HG03139 (cell line): ENCODE data around the gene PLAC1.

Experiments
- ATAC-seq: cut with Tn5 transposase; IDR thresholded peaks from one replicate; pipeline ENCODE4 v1.9.1; 2021; ENCODE audit not compliant: unreplicated experiment

PLAC1 gene

GRCh38 chrX:134591502-134591901, 66.8 kb downstream of the PLAC1 start:
- ATAC-seq = no peak

DNA sequence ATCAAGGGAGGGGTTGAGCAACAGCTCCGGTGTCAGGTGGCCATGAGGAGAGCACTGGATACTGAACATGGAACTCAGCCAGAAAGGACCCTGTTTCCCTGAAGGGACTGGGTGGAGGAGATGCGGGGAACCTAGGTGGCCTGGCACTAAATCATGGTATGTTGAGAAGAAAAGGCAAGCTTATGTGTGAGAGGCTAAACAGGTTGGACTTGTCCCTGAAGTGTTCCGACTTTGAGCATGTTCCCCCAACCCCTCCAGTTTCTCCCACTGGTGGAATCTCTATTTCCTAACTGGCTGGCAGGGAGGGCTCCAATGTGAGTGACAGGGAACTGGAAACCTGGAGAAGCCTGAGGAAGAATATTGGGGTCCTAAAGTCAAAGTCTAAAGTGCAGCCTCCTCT, 69.5 kb downstream of the PLAC1 start:
- ATAC-seq = no peak

GRCh38 chrX:134580907-134581306, 77.4 kb downstream of the PLAC1 start:
- ATAC-seq = no peak

DNA sequence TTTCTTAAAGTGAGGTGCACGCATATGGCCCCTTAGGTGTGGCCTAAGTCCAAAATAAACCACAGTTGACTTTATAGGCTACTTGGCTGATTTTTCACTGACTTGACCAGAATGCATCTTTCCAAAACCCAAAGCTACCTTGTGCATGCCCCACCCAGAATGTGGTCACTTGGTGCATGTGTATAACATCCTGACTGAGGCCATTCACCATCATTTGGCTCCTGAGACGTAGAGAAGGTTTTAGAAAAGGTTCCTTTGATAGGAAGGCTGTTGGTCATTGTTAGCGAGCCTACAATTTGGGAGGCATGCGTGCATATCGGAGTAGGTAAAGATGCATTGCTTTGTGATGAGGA, 84.6 kb downstream of the PLAC1 start:
- ATAC-seq = no peak

DNA sequence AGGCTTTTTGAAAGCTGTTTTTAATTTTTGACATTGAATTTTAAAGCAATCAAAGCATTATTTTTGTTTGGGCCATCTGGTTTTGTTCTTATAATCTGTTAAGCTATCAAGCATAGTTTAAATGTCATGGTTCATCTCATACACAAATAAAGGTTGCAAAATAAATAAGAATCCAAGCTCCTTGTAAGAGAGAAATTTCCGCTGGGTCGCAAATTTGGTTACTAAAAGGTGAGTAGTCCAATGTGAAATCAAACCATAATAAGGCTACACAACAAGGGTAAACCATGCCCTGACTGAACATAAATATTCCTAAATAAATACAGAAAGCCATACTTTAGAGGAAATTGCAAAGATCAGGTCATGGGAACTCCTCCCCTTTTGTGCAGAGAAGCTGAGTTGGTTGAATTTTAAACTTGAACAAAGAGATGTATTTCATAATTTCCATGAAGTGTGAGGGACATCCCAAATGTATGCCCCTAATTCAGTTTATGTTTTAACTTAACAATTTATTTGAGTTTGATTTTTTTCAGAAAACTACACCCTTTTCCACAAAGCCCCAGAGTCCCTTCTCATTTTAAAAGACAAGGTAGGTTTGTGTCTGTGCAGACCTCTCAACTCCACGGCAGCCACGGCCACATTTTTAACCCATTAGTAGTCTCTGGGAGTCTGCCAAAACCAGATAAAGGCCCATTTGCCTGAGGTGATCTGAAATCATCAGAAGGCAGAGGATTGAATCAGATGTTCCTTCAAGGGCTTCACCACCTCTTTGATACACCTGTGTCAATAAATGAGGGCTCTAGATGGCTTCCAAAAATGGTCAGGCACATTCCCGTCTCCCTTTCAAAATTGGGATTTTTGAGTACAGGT, 85.2 kb downstream of the PLAC1 start:
- no peak for ATAC-seq

DNA sequence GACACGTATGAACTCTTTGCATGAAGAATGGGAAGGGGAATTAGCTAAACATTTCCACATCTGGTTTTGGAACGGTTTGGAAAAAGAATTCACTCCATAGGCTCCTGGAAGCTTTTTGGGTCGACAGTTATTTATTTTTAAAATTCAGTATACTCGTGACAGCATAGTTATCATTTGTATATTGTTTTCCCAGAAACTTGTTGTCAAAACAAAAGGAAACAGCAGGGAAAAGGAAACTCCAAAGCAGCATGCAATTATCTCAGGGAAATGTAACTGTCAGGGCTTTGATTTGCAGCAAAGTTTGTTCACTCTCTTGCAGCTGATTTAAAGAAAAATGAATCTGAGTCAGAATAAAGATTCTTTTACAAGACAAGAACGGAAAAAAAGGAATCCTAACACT, 86.5 kb downstream of the PLAC1 start:
- ATAC-seq = no peak

- ATAC-seq = no peak
Observed at GRCh38 chrX:134570899-134571298, 87.4 kb downstream of the PLAC1 start.

DNA sequence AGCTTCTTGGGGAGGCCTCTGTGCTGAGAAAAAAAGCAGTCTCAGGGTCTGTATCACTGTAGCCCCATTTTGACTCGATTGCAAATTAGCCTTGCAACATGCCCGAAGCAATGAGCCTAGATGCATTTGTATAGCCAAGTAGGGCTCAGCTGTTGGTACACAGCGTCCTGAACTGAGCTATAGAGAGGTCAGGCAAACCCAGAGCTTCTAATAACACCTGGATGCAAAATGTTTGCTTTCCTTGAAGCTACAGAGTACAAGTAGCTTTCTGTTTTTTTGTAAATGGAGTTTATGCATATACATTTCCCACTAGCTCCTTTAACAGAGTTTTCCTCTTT, 87.8 kb downstream of the PLAC1 start:
- ATAC-seq = no peak

DNA sequence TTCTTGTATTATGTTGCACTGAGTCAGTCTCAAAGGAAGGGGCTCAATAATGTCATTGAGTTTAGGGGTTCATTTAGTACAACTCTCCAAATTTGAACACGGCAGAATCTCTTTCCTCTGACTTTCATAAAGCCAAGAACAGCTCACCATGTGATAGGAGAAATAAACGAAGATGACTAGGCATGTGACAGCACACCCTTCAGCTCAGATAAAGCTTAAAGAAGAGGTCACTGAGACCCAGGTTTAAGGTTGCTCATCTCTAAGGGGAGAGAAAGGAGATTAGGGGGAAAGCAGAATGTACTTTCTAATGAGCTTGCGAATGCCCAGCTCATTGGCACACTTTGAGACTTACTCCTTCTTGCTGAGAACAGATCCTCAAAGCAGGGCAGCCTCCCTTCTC, 89.0 kb downstream of the PLAC1 start:
- no peak for ATAC-seq

- ATAC-seq = no peak
Observed at GRCh38 chrX:134568285-134569016, 89.8 kb downstream of the PLAC1 start.

DNA sequence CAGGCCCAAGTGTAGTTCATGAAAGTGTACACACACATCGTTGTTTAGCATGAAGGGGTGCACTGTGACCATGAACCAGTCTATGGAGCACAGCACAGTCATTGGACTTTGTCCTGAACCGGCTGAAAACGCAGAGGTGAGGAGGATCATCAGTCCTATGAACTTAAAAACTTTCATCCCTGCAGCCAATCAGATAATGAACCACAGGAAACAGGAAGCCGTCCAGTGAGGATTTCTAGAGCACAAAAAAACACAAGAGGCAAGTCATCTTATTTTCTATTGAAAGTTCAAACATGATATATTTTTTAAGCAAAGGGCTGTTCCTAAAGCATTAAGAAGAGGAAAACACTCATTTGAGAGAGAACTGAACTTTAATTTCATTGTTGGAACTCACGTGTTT, 91.8 kb downstream of the PLAC1 start:
- no peak for ATAC-seq

DNA sequence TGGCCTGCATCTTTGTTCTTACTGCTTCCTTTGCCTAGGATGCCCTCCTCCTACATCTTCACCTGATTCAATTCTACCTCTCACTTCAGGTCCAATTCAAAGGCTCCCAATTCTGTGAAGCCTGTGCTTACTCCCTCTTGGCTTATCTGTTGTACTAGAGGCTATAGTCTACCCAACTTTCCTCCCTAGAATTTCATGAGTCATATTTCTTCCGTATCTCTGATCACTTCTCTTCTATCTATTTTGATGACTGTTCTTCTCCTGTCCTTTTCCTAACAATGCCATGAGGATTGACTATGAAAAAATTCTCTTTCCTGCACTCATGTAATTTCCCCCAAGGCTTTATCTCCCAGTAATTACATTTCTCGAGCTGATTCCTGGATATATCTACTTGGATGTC, 96.3 kb downstream of the PLAC1 start:
- no peak for ATAC-seq

GRCh38 chrX:134558133-134558532, 100.1 kb downstream of the PLAC1 start:
- no peak for ATAC-seq

DNA sequence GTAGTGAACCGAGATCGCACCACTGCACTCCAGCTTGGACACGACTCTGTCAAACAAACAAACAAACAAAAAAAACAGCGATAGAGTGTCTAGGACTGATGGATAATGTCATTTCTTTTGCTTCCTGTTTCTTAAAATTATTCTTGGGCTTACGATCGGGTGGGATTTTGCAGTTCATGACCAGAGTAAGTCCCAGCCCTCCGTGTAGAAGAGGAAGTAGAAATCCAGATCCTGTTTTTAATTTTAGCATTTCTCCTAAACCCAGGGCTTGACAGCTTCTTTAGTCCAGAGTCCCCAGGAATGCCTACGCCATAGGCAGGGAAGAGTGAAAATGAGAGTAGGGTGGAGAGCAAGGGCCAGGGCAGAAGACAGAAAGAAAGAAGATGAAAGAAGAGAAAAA, 104.0 kb downstream of the PLAC1 start:
- no peak for ATAC-seq

DNA sequence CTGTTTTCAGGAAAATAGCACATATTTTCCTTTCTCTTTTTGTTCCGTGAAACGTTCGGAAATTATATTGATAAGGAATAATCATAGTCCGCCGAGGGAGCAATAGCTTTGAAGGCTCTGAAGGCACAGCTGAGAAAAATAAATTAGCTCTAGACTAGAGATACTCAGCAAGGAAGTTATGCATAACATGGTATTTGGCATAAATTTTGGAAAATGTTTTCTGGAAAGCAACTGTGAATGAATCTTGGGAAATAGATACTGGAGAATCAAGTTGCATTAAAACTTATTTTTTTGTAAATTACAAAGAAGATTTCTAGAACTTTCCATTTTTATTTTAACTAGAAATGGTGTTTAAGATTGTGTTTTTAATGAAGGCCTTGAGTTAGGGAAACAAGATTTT, 105.9 kb downstream of the PLAC1 start:
- no peak for ATAC-seq

GRCh38 chrX:134551376-134552048, 106.8 kb downstream of the PLAC1 start:
- no peak for ATAC-seq

DNA sequence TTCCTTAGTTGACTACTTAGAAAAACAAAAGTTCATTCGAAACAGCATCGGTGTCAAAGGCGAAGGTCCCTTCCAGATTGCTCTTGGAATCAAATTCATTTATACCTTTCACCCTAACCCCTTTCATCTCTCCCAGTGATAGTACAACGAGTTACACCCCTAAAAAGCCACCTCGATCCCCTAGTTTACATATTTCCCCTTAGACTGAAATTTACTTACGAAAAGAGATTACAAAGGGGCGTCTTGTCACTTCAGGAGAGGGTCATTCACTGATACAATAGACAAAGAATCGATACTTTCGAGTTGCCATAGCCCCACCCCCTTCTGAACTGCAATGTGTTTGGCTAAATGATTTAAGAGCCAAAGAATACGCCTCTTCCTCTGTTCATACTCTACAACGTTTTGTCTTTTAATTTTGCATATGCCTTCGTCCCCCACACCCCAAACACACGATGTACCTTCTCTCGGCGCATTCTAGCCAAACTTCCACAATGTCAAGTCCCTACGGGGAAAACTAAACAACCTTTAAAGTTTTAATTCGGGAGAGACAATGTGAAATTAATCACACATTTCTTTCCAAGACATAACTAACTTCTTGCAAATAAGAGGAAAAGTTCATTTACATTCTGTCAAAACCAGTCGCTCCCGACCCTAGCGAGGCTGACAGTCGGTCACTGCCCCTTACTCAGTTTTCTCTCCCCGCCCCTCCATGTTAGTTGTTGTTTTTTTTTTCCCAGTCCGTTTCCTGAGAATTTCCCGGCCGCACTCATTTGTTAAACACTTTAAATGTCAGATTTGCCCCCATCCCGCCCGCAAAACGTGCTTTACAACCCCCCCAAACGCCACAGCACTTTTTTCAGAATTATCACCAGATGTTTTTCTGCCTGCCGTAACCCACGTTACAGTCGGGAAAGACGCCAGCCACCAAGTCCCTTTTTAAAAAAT, 109.7 kb downstream of the PLAC1 start:
- no peak for ATAC-seq

GRCh38 chrX:134547047-134547679, 111.1 kb downstream of the PLAC1 start:
- no peak for ATAC-seq

GRCh38 chrX:134546187-134546586, 112.1 kb downstream of the PLAC1 start:
- ATAC-seq = no peak

- no peak for ATAC-seq
Observed at GRCh38 chrX:134545510-134545909, 112.8 kb downstream of the PLAC1 start.
